GM12878 (cell line): ENCODE data around the gene DLD. TPM values are rescaled to one million over a fixed set of nuclear protein-coding genes. Genes with fewer than 3 reads are reported as not detected.

Experiments
- ATAC-seq: fragments of 200-7000 bp; cut with Tn5 transposase; 3 replicates; pipeline ENCODE4 v1.9.1; 2020; ENCODE audit warnings: mild to moderate bottlenecking, moderate library complexity
- BruUV-seq: library from RNA; stranded (reverse); fragments of 400-500 nt; replicated peaks from 2 replicates; lab custom pipeline; 2021; lab: Mats Ljungman, UMichigan
- CTCF ChIA-PET: fragments of 300-600 bp; sonication (Branson Sonifier 250); formaldehyde crosslinking; extraction: SDS; loops from one replicate; lab custom pipeline; 2021; ENCODE audit warnings: inconsistent platforms; lab: Yijun Ruan, JAX
- POLR2A ChIA-PET: fragments of 350-600 bp; formaldehyde crosslinking; extraction: SDS; loops from one replicate; lab custom pipeline; 2021; ENCODE audit warnings: inconsistent platforms; lab: Charles Lee
- RAD21 ChIA-PET: fragments of 300-600 bp; sonication (Branson Sonifier 250); formaldehyde crosslinking; loops from one replicate; lab custom pipeline; 2023; ENCODE audit warnings: antibody characterized with exemption; ENCODE audit not compliant: unreplicated experiment; lab: Charles Lee
- SMC1A ChIA-PET: fragments of 300-600 bp; sonication (Branson Sonifier 250); formaldehyde crosslinking; loops from one replicate; lab custom pipeline; 2023; ENCODE audit not compliant: unreplicated experiment, uncharacterized antibody; lab: Charles Lee
- DNase-seq: peaks from one replicate; pipeline ENCODE4 v3.0.0-alpha.2; 2011; ENCODE audit warnings: low read depth, low spot score
- FAIRE-seq: peaks from 3 replicates; lab custom pipeline; 2011; peaks lifted over from hg19 to GRCh38; lab: Jason Lieb, UNC
- H2AFZ ChIP-seq: 2 replicates; pipeline ENCODE4 v1.6.0; 2011; ENCODE audit warnings: low read depth, low read length, control low read depth; ENCODE audit not compliant: control insufficient read depth
- H3K27ac ChIP-seq: 2 replicates; pipeline ENCODE4 v1.5.1; 2011; ENCODE audit warnings: control low read depth; ENCODE audit not compliant: control insufficient read depth, insufficient read depth
- H3K27me3 ChIP-seq, 2 experiments: replicated peaks in 1 of 2; 2 replicates each; pipeline versions ENCODE4 v1.6.0 to v1.6.1; 2011; ENCODE audit warnings: low read length in 1 of 2; ENCODE audit not compliant: control insufficient read depth in 2 of 2, insufficient read depth in 2 of 2
- H3K36me3 ChIP-seq, 2 experiments: 2 replicates each; pipeline ENCODE4 v1.5.1; 2011; ENCODE audit warnings: low read length in 1 of 2; ENCODE audit not compliant: control insufficient read depth in 2 of 2, insufficient read depth in 2 of 2
- H3K4me1 ChIP-seq: 2 replicates; pipeline ENCODE4 v1.6.1; 2011; ENCODE audit warnings: mild to moderate bottlenecking, low read length, moderate library complexity, mixed read lengths; ENCODE audit not compliant: control insufficient read depth, insufficient read depth
- H3K4me2 ChIP-seq: 2 replicates; pipeline ENCODE4 v1.6.0; 2011; ENCODE audit warnings: control low read depth; ENCODE audit not compliant: control insufficient read depth, insufficient read depth
- H3K4me3 ChIP-seq: fragments of 200-600 bp; sonication (generic); 2 replicates; pipeline ENCODE4 v1.5.1; 2016
- H3K79me2 ChIP-seq: 2 replicates; pipeline ENCODE4 v1.6.0; 2011; ENCODE audit warnings: low read length; ENCODE audit not compliant: control insufficient read depth, insufficient read depth
- H3K9ac ChIP-seq: 2 replicates; pipeline ENCODE4 v1.8.0; 2011; ENCODE audit warnings: low read length, control low read depth, mixed read lengths; ENCODE audit not compliant: control insufficient read depth, insufficient read depth
- H3K9me3 ChIP-seq: replicated peaks from 3 replicates; pipeline ENCODE4 v1.5.1; 2011; ENCODE audit warnings: mild to moderate bottlenecking, low read length; ENCODE audit not compliant: control insufficient read depth, insufficient read depth
- H4K20me1 ChIP-seq: 2 replicates; pipeline ENCODE4 v1.6.0; 2011; ENCODE audit not compliant: control insufficient read depth, insufficient read depth
- ELK1 ChIP-seq: IDR thresholded peaks from 2 replicates; pipeline ENCODE4 v1.6.1; 2012; ENCODE audit warnings: low read depth, low read length, improper control_type of control experiment
- EZH2 ChIP-seq: IDR thresholded peaks from 2 replicates; pipeline ENCODE4 v1.6.1; 2012; ENCODE audit warnings: low read depth, mild to moderate bottlenecking, control low read depth, inconsistent platforms, low read length, borderline replicate concordance; ENCODE audit not compliant: control insufficient read depth
- IKZF1 ChIP-seq: fragments of 450-650 bp; conservative IDR thresholded peaks from 2 replicates; pipeline ENCODE4 v1.6.1; 2017; ENCODE audit warnings: antibody characterized with exemption, mild to moderate bottlenecking
- NFIC ChIP-seq: IDR thresholded peaks from 2 replicates; pipeline ENCODE4 v1.6.1; 2012; ENCODE audit warnings: low read depth, mild to moderate bottlenecking, inconsistent platforms, low read length, moderate library complexity
- NR2C1 ChIP-seq: fragments of 450-650 bp; IDR thresholded peaks from 2 replicates; pipeline ENCODE4 v1.6.1; 2017; ENCODE audit warnings: antibody characterized with exemption, mild to moderate bottlenecking, moderate library complexity
- NR2F1 ChIP-seq: fragments of 450-650 bp; conservative IDR thresholded peaks from 2 replicates; pipeline ENCODE4 v1.6.1; 2017; ENCODE audit warnings: mild to moderate bottlenecking
- RAD21 ChIP-seq: IDR thresholded peaks from 2 replicates; pipeline ENCODE4 v1.6.1; 2011; ENCODE audit warnings: mild to moderate bottlenecking, low read depth, low read length, moderate library complexity; ENCODE audit not compliant: insufficient read depth
- RUNX3 ChIP-seq: IDR thresholded peaks from 2 replicates; pipeline ENCODE4 v1.6.1; 2012; ENCODE audit warnings: low read length, inconsistent platforms
- SMAD1 ChIP-seq: fragments of 450-650 bp; IDR thresholded peaks from 2 replicates; pipeline ENCODE4 v1.6.1; 2018; ENCODE audit warnings: mild to moderate bottlenecking, low read depth; ENCODE audit not compliant: partially characterized antibody
- SMARCA5 ChIP-seq: fragments of 450-650 bp; IDR thresholded peaks from 2 replicates; pipeline ENCODE4 v1.6.1; 2017; ENCODE audit warnings: mild to moderate bottlenecking
- USF1 ChIP-seq: IDR thresholded peaks from 2 replicates; pipeline ENCODE4 v1.6.1; 2011; ENCODE audit warnings: borderline replicate concordance, low read depth, mild to moderate bottlenecking, moderate library complexity, mixed read lengths, low read length; ENCODE audit not compliant: insufficient read depth; ENCODE audit errors: extremely low read length
- WGBS: methylation state at CpG from one replicate; pipeline ENCODE4 v1.1.6; 2016; ENCODE audit warnings: low lambda C conversion rate; ENCODE audit not compliant: insufficient replicate concordance, insufficient coverage; ENCODE audit errors: missing lambda C conversion rate; 5-methylcytosine and 5-hydroxymethylcytosine counted together
- in situ Hi-C: fragments of 300-500 bp; cut with MboI; formaldehyde crosslinking; loops from 9 replicates; pipeline ENCODE4 v1.14.3; 2018; ENCODE audit warnings: mixed read lengths
- intact Hi-C: fragments of 100-400 bp; cut with micrococcal nuclease; formaldehyde crosslinking; loops from one replicate; pipeline ENCODE4 v1.14.2; 2022; ENCODE audit not compliant: unreplicated experiment
- polyA plus RNA-seq, 11 experiments: library from polyadenylated mRNA; depleted of rRNA in 4 of 11; unstranded in 6 of 11; stranded (reverse) in 5 of 11; fragments of >200 nt; fragmentation: Nextera tagmentation in 4 of 11; fragmentation: Illumina TruSeq in 1 of 11; extraction: Ambion mirVana in 4 of 11; extraction: Trizol in 1 of 11; gene quantifications; 1 replicate in 1 of 11; 2 replicates in 10 of 11; pipeline versions ENCODE4 v1.2.1 to v1.2.3, GENCODE V29; 2011 to 2016; ENCODE audit warnings: inconsistent platforms in 2 of 11, missing spikeins in 2 of 11, low read depth in 1 of 11
- total RNA-seq, 4 experiments: library from RNA; depleted of rRNA in 3 of 4; stranded (reverse); fragments of >200 nt in 3 of 4; fragmentation: Illumina TruSeq in 1 of 4; extraction: Trizol in 1 of 4; gene quantifications; 2 replicates each; pipeline versions ENCODE4 v1.2.1 to v1.2.3, GENCODE V29; 2013 to 2021
- TF ChIP-seq, protein P1 (sequence below): IDR thresholded peaks from 2 replicates; pipeline ENCODE4 v1.6.1; 2012; ENCODE audit warnings: low read depth, low read length, improper control_type of control experiment

DLD gene
- total and polyA plus RNA-seq, 10 of the 15 experiments (the other 5 are each of a cell fraction or from before 2014, with no cell fraction given), result 62.7 to 314 (median 161) TPM

DNA sequence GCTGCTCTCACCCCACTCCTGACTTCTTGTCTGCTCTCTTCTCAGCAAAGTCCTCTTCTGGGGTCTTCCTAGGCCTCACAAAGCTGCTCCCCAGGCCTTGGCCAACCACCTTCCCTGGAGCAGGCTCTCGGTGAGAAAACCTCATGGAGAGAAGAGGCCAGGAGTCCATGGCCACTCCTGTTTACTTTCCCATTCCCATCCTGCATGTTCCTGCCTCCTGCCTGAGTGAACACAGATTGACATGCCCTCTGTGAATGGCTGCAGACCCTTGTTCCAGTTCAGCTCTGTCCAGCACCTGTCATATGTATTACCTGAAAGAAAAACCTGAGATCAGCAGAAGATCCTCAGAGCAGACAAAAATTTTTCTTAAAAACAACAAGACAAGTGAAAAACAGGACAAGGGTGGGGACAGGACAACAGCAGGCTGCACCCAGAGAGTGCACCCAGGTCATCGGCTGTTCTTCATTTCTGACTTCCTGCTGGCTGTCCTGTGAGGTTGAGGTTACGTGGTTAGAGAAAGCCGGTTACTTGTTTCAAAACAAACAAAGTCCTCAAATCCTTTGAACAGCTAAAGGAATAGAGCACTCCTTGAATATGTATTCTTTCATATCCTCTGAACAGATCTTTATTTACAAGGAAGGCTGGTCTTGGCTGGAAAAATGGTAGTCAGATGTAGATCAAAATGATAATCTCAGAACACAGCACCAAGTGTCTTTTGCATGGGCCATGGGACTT, 34.0 kb upstream of the DLD start:
- H3K9me3 ChIP-seq, result no peaks in the 10 kb centered on the region; the same call in 2 of the 3 replicates
- TF ChIP-seq NR2C1 (no peak), RUNX3 (peak; percentile 29; the same call in 1 of the 2 replicates)
- TF ChIP-seq, all 136 proteins: peak for 1
- Histone ChIP-seq H2AFZ (no peak overlapping the region), H3K27me3 (peaks cover 0 to 3% of the 10 kb centered on the region in 2 experiments; a peak in 2 of 4 replicates), H3K9ac (no peak overlapping the region), H3K36me3 (no peaks in the 10 kb centered on the region), H3K27ac (no peak overlapping the region), H3K4me1 (no peaks in the 10 kb centered on the region), H3K4me2 (no peak overlapping the region), H4K20me1 (no peaks in the 10 kb centered on the region), H3K79me2 (no peaks in the 10 kb centered on the region), H3K4me3 (no peak overlapping the region)
- DNase-seq (no peak), FAIRE-seq (no peak), ATAC-seq (peak; percentile 62; the same call in 2 of the 3 replicates)
- 4% methylated on average over 4 of the region's 4 CpGs for WGBS
- ChIA-PET RAD21 (no interaction called here), SMC1A (no interaction called here), CTCF (interaction anchor here (1.3 to 2.0 kb wide), 2 partner anchors 18 to 23 kb away, joined by 3 to 6 read pairs; no protein-coding TSS in a partner anchor), POLR2A (no interaction called here)
- in situ Hi-C loops (no loop called here), intact Hi-C loops (no loop called here)
- no TSS peak for BruUV-seq

DNA sequence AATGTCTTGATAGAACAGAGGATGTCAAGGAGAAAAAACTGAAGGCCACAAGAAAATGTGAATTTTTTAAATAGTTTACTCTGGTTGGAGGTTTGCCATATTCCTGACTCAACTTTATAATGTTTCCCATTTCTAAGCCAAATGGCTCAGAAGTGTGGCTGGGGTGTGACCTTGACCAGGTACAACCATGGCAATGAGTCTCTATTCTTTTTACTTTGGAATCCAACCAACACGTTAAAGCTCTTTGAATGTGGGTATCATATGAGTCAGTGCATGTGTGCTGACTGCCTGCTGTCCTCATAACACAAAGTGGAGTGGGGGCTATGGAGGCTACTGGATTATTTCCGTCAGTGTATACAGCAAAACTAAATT, 33.5 kb upstream of the DLD start:
- ATAC-seq, result no peak
- ChIA-PET POLR2A (no interaction called here), SMC1A (no interaction called here), CTCF (interaction anchor here (1.3 to 2.0 kb wide), 2 partner anchors 17 to 23 kb away, joined by 3 to 6 read pairs; no protein-coding TSS in a partner anchor), RAD21 (no interaction called here)
- in situ Hi-C loops (no loop called here), intact Hi-C loops (no loop called here)
- Histone ChIP-seq H3K79me2 (no peaks in the 10 kb centered on the region), H2AFZ (no peak overlapping the region), H3K4me1 (no peaks in the 10 kb centered on the region), H3K4me2 (no peak overlapping the region), H3K27me3 (peaks cover 0 to 3% of the 10 kb centered on the region in 2 experiments; a peak in 2 of 4 replicates), H3K4me3 (no peak overlapping the region), H4K20me1 (no peaks in the 10 kb centered on the region), H3K9ac (no peak overlapping the region), H3K36me3 (no peaks in the 10 kb centered on the region), H3K27ac (no peak overlapping the region), H3K9me3 (no peaks in the 10 kb centered on the region; the same call in 2 of the 3 replicates)
- DNase-seq, result no peak
- BruUV-seq, result no TSS peak
- no peak for FAIRE-seq
- WGBS, result 42% methylated on average over 2 of the region's 2 CpGs
- TF ChIP-seq SMARCA5 (no peak), NR2F1 (no peak), NFIC (no peak), EZH2 (no peak), USF1 (no peak), ELK1 (no peak), SMAD1 (no peak), IKZF1 (no peak), RAD21 (no peak)
- TF ChIP-seq, protein P1, sequence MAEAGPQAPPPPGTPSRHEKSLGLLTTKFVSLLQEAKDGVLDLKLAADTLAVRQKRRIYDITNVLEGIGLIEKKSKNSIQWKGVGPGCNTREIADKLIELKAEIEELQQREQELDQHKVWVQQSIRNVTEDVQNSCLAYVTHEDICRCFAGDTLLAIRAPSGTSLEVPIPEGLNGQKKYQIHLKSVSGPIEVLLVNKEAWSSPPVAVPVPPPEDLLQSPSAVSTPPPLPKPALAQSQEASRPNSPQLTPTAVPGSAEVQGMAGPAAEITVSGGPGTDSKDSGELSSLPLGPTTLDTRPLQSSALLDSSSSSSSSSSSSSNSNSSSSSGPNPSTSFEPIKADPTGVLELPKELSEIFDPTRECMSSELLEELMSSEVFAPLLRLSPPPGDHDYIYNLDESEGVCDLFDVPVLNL, result no peak
